Measurements from ENCODE around the gene TTC21A. TPM values are rescaled to one million over a fixed set of nuclear protein-coding genes. Genes with fewer than 3 reads are reported as not detected.

The TTC21A gene
- 0.93 and 2.5 TPM in 2 replicates for total RNA-seq

DNA sequence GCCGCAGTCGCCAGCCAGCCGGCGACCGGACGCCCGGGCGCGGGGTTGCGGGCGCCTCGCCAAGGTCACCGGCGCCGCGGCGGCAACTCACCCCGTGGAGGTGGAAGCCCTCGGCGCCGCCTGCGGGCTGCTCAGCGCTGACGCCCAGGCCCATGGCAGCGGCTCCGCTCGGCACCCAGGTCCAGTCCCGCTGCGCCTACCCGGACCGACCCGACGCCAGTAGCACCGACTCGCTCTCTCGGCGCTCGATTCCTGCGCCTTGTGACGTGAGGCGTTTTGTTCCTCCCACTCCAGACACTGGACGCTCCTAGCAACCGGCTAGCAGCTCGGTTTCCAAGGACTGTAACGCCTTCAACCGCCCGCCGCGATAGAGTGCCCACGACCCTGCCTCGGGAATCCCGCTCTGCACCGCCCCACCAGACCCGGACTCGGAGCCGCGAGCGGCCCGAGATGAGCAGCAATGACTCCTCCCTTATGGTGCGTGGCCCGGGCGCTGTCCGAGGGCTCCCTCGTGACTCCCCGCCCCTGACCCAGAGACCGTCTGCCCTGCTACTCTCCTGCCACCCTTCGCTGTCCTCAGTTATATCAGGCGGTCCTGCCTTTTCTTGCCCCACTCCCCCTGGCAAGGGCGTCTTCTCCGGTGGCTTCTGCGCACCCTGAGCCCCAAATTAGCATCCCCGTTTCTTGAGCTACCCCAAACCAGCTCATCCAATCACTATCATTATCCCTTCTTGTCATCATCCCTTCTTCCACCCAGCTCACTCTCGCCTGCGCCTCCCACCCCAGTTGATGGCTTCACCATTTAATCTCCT lies at the start of gene TTC21A, which contains the start of gene GORASP1:
TSS of gene TTC21A (plus strand) at position 293 of the 812 bp plus-strand sequence. CDS start at position 451, 158 bp downstream.
TSS of gene GORASP1 (minus strand) at position 240 of the 812 bp plus-strand sequence. CDS start at position 154, 86 bp downstream.

Other genes starting within 250 kb of the TTC21A start
- gene SCN11A, start 55.7 kb upstream of the TTC21A start, total RNA-seq = 0.12 and 0.26 TPM in 2 replicates
- 17.3 and 17.7 TPM in 2 replicates for gene WDR48, start 55.7 kb upstream of the TTC21A start, total RNA-seq
- gene GORASP1, start 53 bp upstream of the TTC21A start, total RNA-seq = 33.4 and 36.2 TPM in 2 replicates
- gene CSRNP1, start 45.9 kb downstream of the TTC21A start, total RNA-seq = 4.4 and 11.0 TPM in 2 replicates
- gene XIRP1, start 84.9 kb downstream of the TTC21A start, total RNA-seq = 0.26 TPM in 1 of 2 replicates, not detected in the other
- not detected in 2 replicates for gene CX3CR1, start 172.4 kb downstream of the TTC21A start, total RNA-seq
- not detected in 2 replicates for gene CCR8, start 222.0 kb downstream of the TTC21A start, total RNA-seq

Measured in pericardium fibroblast (primary cell).